ENCODE measurements around the gene SPOP.

Gene SPOP

DNA sequence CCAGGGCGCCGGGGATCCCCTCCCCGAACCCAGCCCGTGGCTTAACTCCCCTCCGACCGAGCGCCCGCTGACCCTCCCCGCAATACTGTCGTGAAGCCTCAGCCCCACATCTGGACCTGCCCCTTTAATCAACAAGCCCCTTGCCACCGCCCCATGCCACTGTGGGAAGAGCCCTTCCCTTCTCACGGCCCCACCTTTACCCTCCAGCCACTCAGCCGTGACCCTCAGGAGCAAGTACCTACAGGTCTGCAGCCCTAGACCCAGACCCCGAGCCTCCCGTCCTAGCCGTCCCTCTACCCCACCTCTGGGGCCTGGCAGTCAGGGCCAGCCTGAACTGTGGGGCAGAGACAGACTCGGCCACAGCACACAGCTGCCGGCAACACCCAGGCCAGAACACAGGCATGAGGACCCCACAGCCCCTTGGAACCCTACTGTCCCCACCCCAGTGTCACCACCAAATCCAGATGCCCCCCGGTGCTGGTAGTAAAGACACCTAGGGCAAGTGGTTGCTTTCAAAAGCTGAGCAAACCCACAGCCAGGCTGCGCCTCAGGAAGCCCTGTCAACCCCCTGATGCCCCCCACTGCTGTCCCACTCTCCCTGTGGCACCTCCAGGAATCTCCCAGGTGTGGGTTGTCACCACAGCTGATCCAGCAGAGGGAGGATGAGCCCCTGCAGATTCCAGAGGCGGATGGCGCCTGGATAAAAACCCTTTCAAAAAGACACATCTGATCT, 100.8 kb downstream of the SPOP start:
- TF ChIP-seq CTCF (IDR thresholded peaks at IDR 0.05; ENCODE audit: control extremely low read depth, extremely low read depth, low read depth, missing control alignments) = no peak
- no peak for DNase-seq (ENCODE audit: extremely low spot score)
- ChIA-PET CTCF (interaction anchor here (0.9 to 20.7 kb wide), 6 partner anchors 9 to 420 kb away, joined by 3 to 880 read pairs (median 6); partner anchors contain the start of gene SLC35B1), POLR2A (no interaction called here)

- no peak for TF ChIP-seq CTCF (IDR thresholded peaks at IDR 0.05; ENCODE audit: control extremely low read depth, extremely low read depth, low read depth, missing control alignments)
- POLR2A ChIA-PET = no interaction called here
- no peak for DNase-seq (ENCODE audit: extremely low spot score)
- CTCF ChIA-PET = interaction anchor here (0.8 to 20.7 kb wide), 16 partner anchors 9 to 421 kb away, joined by 3 to 880 read pairs (median 4); partner anchors contain the start of gene SLC35B1
These were observed 101.6 kb downstream of the SPOP start for GRCh38 chr17:49576088-49576916.

- CTCF ChIA-PET = interaction anchor here (0.7 to 20.7 kb wide), 19 partner anchors 8 to 421 kb away, joined by 3 to 880 read pairs (median 4); partner anchors contain the start of gene SLC35B1
- POLR2A ChIA-PET = no interaction called here
- peak; percentile 80 for TF ChIP-seq CTCF (IDR thresholded peaks at IDR 0.05; ENCODE audit: control extremely low read depth, extremely low read depth, low read depth, missing control alignments)
- DNase-seq (ENCODE audit: extremely low spot score) = peak; percentile 84
These were observed 102.2 kb downstream of the SPOP start, which contains the start of gene NXPH3 for GRCh38 chr17:49575679-49576087. Gene NXPH3, plus strand, starts transcription at chr17:49575871. Its CDS starts 349 bp downstream, at chr17:49576220.

GRCh38 chr17:49574945-49575678, 102.8 kb downstream of the SPOP start:
- POLR2A ChIA-PET = no interaction called here
- TF ChIP-seq CTCF (IDR thresholded peaks at IDR 0.05; ENCODE audit: control extremely low read depth, extremely low read depth, low read depth, missing control alignments) = no peak

GRCh38 chr17:49574323-49574781, 103.5 kb downstream of the SPOP start:
- POLR2A ChIA-PET = no interaction called here
- no peak for DNase-seq (ENCODE audit: extremely low spot score)
- CTCF ChIA-PET = interaction anchor here (0.5 to 20.7 kb wide), 11 partner anchors 9 to 422 kb away, joined by 3 to 880 read pairs (median 5); partner anchors contain the start of gene SLC35B1
- no peak for TF ChIP-seq CTCF (IDR thresholded peaks at IDR 0.05; ENCODE audit: control extremely low read depth, extremely low read depth, low read depth, missing control alignments)

More at GRCh38 chr17:49574945-49575678, 102.8 kb downstream of the SPOP start:
- no peak for DNase-seq (ENCODE audit: extremely low spot score)
- CTCF ChIA-PET = interaction anchor here (0.5 to 20.7 kb wide), 18 partner anchors 9 to 422 kb away, joined by 3 to 880 read pairs (median 4); partner anchors contain the start of gene SLC35B1
